Lower leg skin (tissue), 4 donors: ENCODE measurements around the gene FEM1A. TPM values are rescaled to one million over a fixed set of nuclear protein-coding genes. Genes with fewer than 3 reads are reported as not detected.
A peak's percentile ranks its signal among the peaks of the same experiment; 100 is the strongest.
"Not testable (repeated sequence)": the region's sequence is repeated elsewhere in the genome, so short reads cannot be mapped to it uniquely, and the experiment has no call there.

Experiments used
- DNase-seq, 2 donors: peaks; one replicate each; pipeline ENCODE4 v3.0.0-alpha.2; 2019; ENCODE audit warnings: low spot score in 2 of 2
- H3K4me3 ChIP-seq: fragments of 200-600 bp; sonication (generic); 2 replicates; pipeline ENCODE4 v1.5.1; 2017; ENCODE audit warnings: mild to moderate bottlenecking, low read depth; ENCODE audit not compliant: poor library complexity, severe bottlenecking
- CTCF ChIP-seq, 3 donors: fragments of 450-650 bp; IDR thresholded peaks; one replicate each; pipeline ENCODE4 v1.5.1; 2016; ENCODE audit warnings: antibody characterized with exemption in 3 of 3, mild to moderate bottlenecking in 3 of 3, moderate library complexity in 2 of 3
- POLR2A ChIP-seq, 2 donors: fragments of 450-650 bp; IDR thresholded peaks; one replicate each; pipeline ENCODE4 v1.6.1; 2016 to 2017; ENCODE audit warnings: antibody characterized with exemption in 2 of 2, mild to moderate bottlenecking in 1 of 2, moderate library complexity in 1 of 2
- WGBS, 2 donors: methylation state at CpG; one replicate each; pipeline ENCODE4 v1.1.5; 2018; 5-methylcytosine and 5-hydroxymethylcytosine counted together
- intact Hi-C: fragments of 100-400 bp; cut with DNase I; formaldehyde crosslinking; loops from one replicate; pipeline ENCODE4 v1.15.0; 2023; ENCODE audit warnings: low total_unique reads
- total RNA-seq, 4 donors: library from RNA; depleted of rRNA; stranded (reverse); fragments of >200 nt; gene quantifications; one replicate each; pipeline ENCODE4 v1.1.0, GENCODE V29; 2016

Gene FEM1A
- total RNA-seq, 4 donors from 2014 or later, result 46.4 to 55.3 (median 49.9) TPM

- WGBS, 2 donors, result 44 to 54% methylated on average over 14 of the region's 14 CpGs
- TF ChIP-seq CTCF (IDR thresholded peaks at IDR 0.05), result no peak
- no peak for TF ChIP-seq POLR2A (IDR thresholded peaks at IDR 0.05)
- no peak overlapping the region for H3K4me3 ChIP-seq
- intact Hi-C loops, result no loop called here
- no peak for DNase-seq
These were observed 14.9 kb upstream of the FEM1A start for GRCh38 chr19:4776436-4777211.

- 84 to 85% methylated on average over 5 of the region's 5 CpGs for WGBS, 2 donors
- intact Hi-C loops, H3K4me3 ChIP-seq, DNase-seq: not testable (repeated sequence)
These were observed 13.4 kb upstream of the FEM1A start for GRCh38 chr19:4778124-4778523.

GRCh38 chr19:4780860-4781259, 10.7 kb upstream of the FEM1A start:
- WGBS, 2 donors, result 78 to 85% methylated on average over 6 of the region's 6 CpGs
- H3K4me3 ChIP-seq, result no peak overlapping the region
- no peak for DNase-seq
- intact Hi-C loops, result no loop called here
- no peak for TF ChIP-seq POLR2A (IDR thresholded peaks at IDR 0.05)
- TF ChIP-seq CTCF (IDR thresholded peaks at IDR 0.05), result no peak

- H3K4me3 ChIP-seq, result no peak overlapping the region
- no peak for DNase-seq
- WGBS, 2 donors, result 53 to 57% methylated on average over 3 of the region's 3 CpGs
- intact Hi-C loops, result no loop called here
- no peak for TF ChIP-seq POLR2A (IDR thresholded peaks at IDR 0.05)
- no peak for TF ChIP-seq CTCF (IDR thresholded peaks at IDR 0.05)
These were observed 9.7 kb upstream of the FEM1A start for GRCh38 chr19:4781801-4782200.

- not testable (repeated sequence) for DNase-seq, H3K4me3 ChIP-seq
- 85 to 92% methylated on average over 5 of the region's 6 CpGs for WGBS, 2 donors
- intact Hi-C loops, result loop anchor here (5.0 kb wide), 1 partner anchor 54 kb away; no protein-coding TSS in a partner anchor
These were observed 5.0 kb upstream of the FEM1A start for GRCh38 chr19:4786412-4787016.

GRCh38 chr19:4792019-4792865, 708 bp downstream of the FEM1A start:
- peak overlapping the region; percentile 79 for H3K4me3 ChIP-seq
- DNase-seq, intact Hi-C loops: not testable (repeated sequence)
- WGBS, 2 donors, result 19 to 24% methylated on average over 17 to 32 of the region's 75 CpGs

- H3K4me3 ChIP-seq, result peak overlapping the region; percentile 79
- intact Hi-C loops, DNase-seq: not testable (repeated sequence)
- 81 to 86% methylated on average over 19 to 24 of the region's 24 CpGs for WGBS, 2 donors
These were observed 1.3 kb downstream of the FEM1A start for GRCh38 chr19:4792866-4793195.

GRCh38 chr19:4793278-4793677, 1.7 kb downstream of the FEM1A start:
- WGBS, 2 donors, result 85 to 97% methylated on average over 6 to 11 of the region's 19 CpGs
- DNase-seq, intact Hi-C loops, H3K4me3 ChIP-seq: not testable (repeated sequence)
